KOPT-K1 (cell line): ENCODE measurements around the gene STX1A.
"Not testable (repeated sequence)": the region's sequence is repeated elsewhere in the genome, so short reads cannot be mapped to it uniquely, and the experiment has no call there.

Source experiments
- H3K27ac ChIP-seq: fragments of 200-600 bp; sonication (generic); 2 replicates; pipeline ENCODE4 v1.5.1; 2016; ENCODE audit warnings: antibody characterized with exemption, mild to moderate bottlenecking, low read depth, low read length; ENCODE audit not compliant: poor library complexity, severe bottlenecking
- H3K36me3 ChIP-seq: fragments of 200-600 bp; sonication (generic); 2 replicates; pipeline ENCODE4 v1.5.1; 2017; ENCODE audit warnings: antibody characterized with exemption, mild to moderate bottlenecking, low read length, moderate library complexity; ENCODE audit not compliant: insufficient read depth
- H3K9me3 ChIP-seq: fragments of 200-600 bp; sonication (generic); 2 replicates; pipeline ENCODE4 v1.5.1; 2017; ENCODE audit warnings: antibody characterized with exemption, low read length, mild to moderate bottlenecking; ENCODE audit not compliant: insufficient read depth, poor library complexity, severe bottlenecking

The STX1A gene

DNA sequence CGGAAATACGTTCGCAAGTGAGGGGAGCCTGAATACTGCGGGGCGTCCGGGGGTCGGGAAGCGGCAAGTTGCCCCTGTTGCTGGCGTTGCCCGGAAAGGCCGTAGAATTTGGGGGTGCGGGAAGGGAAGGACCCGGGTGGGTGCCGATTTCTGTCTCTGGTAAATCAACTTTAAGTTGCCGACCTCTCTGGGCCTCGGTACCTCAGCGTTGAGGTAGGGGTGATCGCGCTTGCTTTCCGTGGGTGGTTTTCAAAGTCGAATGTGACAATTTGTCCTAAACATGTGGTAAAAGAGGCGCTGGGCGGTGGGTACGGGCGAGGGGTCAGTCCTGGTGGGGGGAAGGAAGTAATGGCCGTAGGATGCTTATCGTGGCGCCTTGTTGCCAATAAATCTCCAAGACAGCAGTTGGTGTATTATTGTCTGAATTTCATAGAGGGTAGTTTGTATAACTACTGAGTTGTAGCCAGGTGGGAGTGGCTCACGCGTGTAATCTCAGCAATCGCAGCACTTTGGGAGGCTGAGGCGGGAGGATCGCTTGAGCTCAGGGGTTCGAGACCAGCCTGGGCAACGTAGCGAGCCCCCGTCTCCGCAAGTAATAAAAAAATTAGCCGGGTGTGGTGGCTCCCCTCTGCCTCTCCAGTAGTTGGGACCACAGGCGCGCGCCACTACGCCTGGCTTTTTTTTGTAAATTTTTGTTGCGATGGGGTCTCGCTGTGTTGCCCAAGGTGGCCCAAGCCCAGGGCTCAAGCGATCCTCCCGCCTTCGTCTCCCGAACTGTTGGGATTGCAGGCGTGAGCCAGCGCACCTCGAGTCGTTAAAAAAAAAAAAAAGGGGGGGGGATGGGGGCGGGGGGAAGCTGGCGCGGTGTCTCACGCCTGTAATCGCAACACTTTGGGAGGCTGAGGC, 35.4 kb downstream of the STX1A start:
- H3K27ac ChIP-seq: peak overlapping the region; percentile 77
- H3K36me3 ChIP-seq: peaks cover 37% of the 10 kb centered on the region
- no peaks in the 10 kb centered on the region for H3K9me3 ChIP-seq

DNA sequence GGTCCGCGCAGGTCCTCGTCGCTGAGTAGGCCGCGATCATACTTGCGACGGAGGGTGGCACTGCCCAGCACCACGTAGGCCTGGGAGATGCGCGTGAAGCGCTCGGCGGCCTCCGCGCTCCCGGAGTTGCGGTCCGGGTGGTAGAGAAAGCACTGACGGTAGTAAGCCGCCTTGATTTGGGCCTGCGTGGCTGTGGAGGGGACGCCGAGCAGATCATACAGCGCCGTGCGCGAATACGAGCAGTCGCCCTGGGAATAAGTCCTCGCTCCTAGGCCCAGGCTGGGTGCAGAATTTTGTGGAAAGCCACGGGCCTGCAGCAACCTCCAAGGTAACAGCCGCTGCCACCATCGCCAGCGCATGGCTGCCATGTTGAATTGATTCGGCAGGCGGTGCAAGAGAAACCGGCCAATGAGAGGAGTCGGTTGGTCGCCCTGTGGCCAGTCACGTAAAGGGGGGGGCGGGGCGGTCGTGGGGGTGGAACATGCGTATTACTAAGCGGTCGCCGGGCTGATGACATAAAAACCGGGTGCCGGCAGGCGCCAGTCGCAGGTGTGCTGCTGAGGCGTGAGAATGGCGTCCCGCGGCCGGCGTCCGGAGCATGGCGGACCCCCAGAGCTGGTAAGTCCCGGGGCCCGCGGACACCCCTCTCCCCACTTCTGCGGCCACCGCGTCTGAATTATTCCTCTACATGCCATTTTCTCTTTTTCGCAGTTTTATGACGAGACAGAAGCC, 36.2 kb downstream of the STX1A start, which contains the start of the genes BUD23 and DNAJC30:
Gene BUD23 (plus strand): TSS at position 542 of the 732 bp plus-strand sequence. CDS start 29 bp downstream, at position 571.
Gene DNAJC30 (minus strand): TSS at position 398 of the 732 bp plus-strand sequence. CDS start 30 bp downstream, at position 368.
- Histone ChIP-seq H3K36me3 (peaks cover 37% of the 10 kb centered on the region), H3K9me3 (no peaks in the 10 kb centered on the region), H3K27ac (peak within 1 kb of the TSS; percentile 77)

DNA sequence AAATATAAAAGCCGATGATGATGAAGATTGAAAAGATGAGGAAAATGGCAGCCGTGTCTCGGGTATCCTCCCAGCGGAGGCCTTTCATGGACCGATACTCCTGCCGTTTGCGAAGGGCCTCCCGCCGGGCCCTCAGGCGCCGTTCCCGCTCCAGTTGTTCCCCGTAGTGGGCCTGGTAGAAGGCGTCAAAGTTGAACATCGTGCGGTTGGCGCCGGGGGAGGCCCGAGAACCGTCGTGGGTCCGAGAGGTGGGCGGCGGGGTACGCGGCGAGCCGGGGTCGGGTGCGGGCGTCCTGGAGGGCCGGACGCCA, 36.8 kb downstream of the STX1A start:
- Histone ChIP-seq H3K9me3 (no peaks in the 10 kb centered on the region), H3K36me3 (peaks cover 37% of the 10 kb centered on the region), H3K27ac (peak overlapping the region; percentile 77)

DNA sequence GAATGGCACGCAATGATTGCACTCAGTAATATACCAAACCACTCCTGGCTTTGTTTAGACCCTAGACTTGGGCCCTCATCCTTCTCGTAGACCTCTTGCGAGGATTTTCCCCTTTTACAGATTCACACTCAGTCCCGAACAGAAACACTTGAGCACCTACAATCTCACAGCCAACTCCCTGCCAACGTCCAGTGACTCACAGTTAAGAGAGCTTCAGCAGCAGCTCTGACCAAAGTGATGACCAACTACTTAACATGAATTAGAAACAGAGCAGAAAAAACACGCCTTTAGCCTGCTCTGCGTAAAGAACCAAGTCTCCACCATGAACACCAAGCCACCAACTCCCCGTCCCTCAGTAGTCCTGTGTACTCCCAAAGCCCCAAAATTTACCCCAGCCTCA, 38.4 kb downstream of the STX1A start:
- no peaks in the 10 kb centered on the region for H3K9me3 ChIP-seq
- no peak overlapping the region for H3K27ac ChIP-seq
- H3K36me3 ChIP-seq: peaks cover 21% of the 10 kb centered on the region

DNA sequence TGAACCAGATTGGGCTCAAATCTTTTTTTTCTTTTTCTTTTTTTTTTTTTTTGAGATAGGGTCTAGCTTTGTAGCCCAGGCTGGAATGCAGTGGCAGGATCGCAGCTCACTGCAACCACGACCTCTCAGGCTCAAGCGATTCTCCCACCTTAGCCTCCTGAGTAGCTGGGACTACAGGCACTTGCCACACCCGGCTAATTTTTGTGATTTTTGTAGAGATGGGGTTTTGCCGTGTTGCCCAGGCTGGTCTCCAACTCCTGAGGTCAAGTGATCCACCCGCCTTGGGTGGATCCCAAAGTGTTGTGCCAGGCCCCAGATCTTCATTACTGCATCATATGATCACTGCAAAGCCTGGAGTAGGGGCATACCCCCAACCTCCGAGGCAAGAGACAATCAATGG, 39.0 kb downstream of the STX1A start:
- Histone ChIP-seq H3K9me3 (no peaks in the 10 kb centered on the region), H3K36me3 (peaks cover 20% of the 10 kb centered on the region; the same call in 1 of the 2 replicates), H3K27ac (no peak overlapping the region)

DNA sequence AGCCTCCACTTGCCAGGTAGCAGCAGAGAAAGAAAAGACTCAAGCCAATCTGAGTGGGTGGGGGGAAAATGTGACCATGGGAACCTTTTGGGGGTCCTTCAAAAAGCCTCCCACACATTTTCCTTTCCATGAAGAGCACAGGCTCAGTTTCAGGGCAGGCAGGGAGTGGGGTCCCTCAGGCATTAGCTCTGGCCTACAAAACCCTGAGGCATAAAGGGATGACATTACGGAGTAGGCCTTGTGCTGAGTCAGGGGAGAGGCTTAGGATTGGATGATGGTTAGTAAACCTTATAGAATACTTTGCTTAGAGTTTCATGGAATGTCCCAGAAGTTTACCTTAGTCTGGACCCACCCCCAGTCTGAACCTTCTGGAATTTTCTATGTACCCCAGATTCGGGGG, 39.8 kb downstream of the STX1A start:
- H3K36me3 ChIP-seq: peaks cover 20% of the 10 kb centered on the region; the same call in 1 of the 2 replicates
- no peaks in the 10 kb centered on the region for H3K9me3 ChIP-seq
- H3K27ac ChIP-seq: no peak overlapping the region

DNA sequence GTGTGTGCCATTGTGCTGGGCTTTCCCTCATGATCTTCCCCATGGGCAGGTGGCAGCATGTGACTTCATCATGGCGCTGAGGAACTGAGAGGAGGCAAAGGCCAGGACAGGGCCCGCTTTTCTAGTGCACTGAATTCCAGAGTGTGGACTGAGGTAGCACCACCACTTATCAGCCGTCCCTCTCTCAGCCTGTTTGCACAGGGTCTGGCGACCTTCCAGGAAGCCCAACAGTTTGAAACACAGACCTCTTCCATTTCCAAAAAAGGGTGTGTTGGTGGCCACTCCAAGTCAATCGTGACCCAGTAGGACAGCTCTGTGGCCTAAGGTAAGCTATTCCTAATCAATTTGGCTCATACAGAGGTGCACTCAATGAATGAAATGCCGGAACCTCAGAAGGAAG, 40.6 kb downstream of the STX1A start:
- Histone ChIP-seq H3K36me3 (peaks cover 20% of the 10 kb centered on the region; the same call in 1 of the 2 replicates), H3K9me3 (no peaks in the 10 kb centered on the region), H3K27ac (no peak overlapping the region)

DNA sequence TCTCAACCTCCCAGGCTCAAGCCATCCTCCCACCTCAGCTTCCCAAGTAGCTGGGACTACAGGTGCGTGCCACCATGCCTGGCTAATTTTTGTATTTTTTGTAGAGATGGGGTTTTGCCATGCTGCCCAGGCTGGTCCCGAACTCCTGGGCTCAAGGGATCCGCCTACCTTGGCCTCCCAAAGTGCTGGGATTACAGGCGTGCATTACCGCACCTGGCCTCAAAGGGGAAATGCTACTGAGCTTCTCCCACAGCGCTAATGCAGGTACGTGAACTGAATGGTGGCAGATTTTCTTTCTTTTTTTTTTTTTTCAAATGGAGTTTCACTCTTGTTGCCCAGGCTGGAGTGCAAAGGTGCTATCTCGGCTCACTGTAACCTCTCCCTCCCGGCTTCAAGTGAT, 43.4 kb downstream of the STX1A start:
- not testable (repeated sequence) for H3K9me3 ChIP-seq, H3K27ac ChIP-seq
- H3K36me3 ChIP-seq: peaks cover 20% of the 10 kb centered on the region; the same call in 1 of the 2 replicates

DNA sequence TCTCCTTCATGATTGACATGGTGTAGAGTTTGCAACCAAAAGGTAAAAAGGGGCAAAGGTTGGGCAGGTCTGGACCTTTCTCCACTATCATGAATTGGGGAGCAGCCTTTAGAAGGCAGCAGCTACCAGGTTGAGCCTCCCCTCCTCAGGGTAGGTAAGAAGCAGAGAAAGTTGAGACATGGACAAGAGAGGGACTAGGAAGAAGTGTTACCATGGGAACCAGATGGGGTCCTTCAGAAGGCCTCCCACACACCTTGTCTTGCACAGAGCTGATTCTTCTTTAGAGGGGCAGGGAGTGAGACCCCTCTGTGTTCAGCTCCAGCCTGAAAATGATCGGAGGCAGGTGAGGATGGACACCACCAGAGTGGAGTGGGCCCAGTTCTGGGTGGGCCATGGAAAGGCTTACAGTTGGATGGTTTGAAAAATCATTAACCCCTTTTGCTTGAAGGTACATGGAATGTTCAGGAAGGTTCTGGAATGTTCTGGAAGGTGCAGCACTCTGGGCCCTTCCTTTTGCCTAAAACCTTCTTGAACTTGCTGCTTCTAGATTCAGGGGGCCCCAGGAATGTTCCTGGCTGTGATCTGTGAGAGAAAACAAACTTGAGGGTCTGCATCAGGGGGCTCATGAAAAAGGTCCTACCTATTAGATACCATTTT, 44.9 kb downstream of the STX1A start:
- Histone ChIP-seq H3K27ac (no peak overlapping the region), H3K9me3 (no peaks in the 10 kb centered on the region), H3K36me3 (peaks cover 18% of the 10 kb centered on the region; the same call in 1 of the 2 replicates)

DNA sequence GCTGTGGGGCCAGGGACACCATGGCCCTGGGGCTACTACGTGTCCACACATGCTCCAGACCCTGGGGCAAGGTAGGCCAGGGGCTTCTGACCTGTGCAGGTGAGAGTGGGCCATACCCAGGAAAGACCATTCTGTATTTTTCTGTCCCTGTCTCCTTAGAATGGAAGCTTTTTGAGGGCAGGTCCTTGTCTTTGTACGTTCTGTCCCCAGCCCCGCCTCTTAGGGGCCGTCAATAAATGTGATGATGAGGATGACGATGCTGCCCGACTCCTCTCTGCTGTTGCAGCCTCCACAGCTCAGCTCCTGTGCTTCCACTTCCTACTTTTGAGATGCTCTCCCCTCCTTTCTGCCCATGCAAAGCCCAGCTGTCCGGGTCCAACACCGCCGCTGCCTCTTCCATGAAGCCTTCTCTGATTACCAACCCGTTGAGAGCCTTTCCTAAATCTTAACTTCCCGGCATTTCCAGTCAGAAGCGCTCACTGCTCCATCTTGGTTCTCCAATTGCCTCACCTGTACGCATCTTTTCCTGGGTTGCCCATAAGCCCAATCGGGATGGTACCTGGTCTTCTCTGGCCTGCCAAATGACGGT, 47.5 kb downstream of the STX1A start:
- no peaks in the 10 kb centered on the region for H3K36me3 ChIP-seq
- no peak overlapping the region for H3K27ac ChIP-seq
- no peaks in the 10 kb centered on the region for H3K9me3 ChIP-seq

DNA sequence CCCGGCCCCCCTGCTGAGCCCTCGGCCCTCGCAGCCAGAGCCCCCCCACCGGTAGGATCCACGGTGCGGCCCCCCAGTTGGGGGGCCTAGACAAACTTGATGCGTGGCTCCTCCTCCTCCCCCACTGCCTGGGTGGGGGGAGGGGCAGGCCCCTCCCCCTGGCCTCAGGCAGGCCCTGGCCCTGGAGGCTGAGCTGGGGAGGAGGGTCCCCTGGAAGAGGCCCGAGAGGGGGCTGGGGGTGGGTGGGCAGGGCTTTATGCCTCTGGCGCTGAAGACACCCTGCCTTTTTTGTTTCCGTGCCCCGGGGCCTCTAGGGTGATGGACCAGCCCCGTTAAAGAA, 48.2 kb downstream of the STX1A start:
- no peak overlapping the region for H3K27ac ChIP-seq
- H3K36me3 ChIP-seq: no peaks in the 10 kb centered on the region
- H3K9me3 ChIP-seq: no peaks in the 10 kb centered on the region

DNA sequence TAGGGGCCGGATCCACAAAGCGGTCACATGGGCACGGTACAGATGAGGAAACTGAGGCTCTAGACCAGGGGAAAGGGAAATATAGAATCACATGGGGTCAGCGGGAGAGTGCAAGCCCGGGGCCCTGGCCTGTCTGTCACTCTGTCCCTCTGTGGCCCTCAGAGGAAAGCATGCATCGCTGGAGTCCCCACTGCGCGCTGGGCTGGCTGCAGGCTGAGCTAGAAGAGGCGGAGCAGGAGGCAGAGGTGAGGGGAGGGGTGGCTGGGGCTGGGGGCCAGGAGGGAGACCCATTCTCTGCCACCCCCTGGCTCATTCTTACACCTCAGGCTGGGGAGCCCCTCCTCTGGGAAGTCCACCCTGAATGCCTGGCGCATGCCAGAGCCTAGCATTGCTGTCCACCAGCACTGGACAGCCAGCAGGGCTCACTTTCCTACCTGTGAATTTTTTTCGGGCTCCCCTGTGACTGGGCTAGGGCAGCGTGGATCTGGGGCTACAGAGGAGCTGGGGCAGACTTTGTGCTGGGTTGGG, 49.5 kb downstream of the STX1A start:
- Histone ChIP-seq H3K27ac (no peak overlapping the region), H3K9me3 (no peaks in the 10 kb centered on the region), H3K36me3 (no peaks in the 10 kb centered on the region)

DNA sequence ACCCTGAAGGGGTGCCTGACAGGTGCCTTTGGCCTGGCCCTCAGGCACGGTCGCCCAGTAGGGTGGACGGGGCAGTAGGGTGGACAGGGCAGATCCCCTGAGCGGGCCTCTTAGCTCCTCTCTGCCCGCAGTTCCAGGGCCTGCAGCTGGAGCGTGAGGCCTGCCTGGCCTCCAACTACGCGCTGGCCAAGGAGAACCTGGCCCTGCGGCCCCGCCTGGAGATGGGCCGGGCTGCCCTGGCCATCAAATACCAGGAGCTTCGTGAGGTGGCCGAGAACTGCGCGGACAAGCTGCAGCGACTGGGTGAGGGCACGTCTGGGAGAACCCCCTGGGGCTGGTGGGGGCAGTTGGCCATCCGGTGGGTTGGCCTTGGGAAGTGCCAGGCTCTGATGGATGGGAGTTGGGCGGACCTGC, 50.2 kb downstream of the STX1A start:
- no peaks in the 10 kb centered on the region for H3K9me3 ChIP-seq
- H3K27ac ChIP-seq: no peak overlapping the region

DNA sequence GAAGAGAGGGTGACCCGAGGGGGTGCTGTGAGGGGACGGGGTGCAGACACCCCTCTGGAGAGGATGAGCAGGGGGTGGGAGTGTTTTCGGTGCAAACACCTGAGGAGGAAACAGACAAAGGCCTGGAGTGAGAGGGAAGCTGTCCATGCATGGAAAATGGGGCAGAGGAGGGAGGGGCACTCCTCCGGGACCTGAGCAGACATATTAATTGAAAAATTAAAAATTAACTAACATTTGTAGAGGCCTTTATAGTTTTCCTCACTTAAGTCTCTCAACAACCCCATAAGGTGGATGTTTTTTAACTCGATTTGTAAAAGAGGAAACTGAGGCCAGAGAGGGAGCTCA, 50.6 kb downstream of the STX1A start:
- H3K27ac ChIP-seq: no peak overlapping the region
- H3K9me3 ChIP-seq: no peaks in the 10 kb centered on the region
- no peaks in the 10 kb centered on the region for H3K36me3 ChIP-seq

More for the DNA sequence above, 50.2 kb downstream of the STX1A start:
- H3K36me3 ChIP-seq: no peaks in the 10 kb centered on the region
